Mucosa of rectum (tissue), 2 donors: ENCODE measurements around the gene ECM1.

Experiments used
- H3K27ac ChIP-seq, 2 donors: one replicate each; pipeline ENCODE4 v1.7.0; 2013; ENCODE audit warnings: inconsistent platforms in 2 of 2, low read depth in 2 of 2, low read length in 2 of 2
- H3K27me3 ChIP-seq, 2 donors: one replicate each; pipeline ENCODE4 v1.7.0; 2013; ENCODE audit warnings: low read length in 2 of 2; ENCODE audit not compliant: control insufficient read depth in 2 of 2, insufficient read depth in 2 of 2
- H3K36me3 ChIP-seq, 2 donors: one replicate each; pipeline ENCODE4 v1.7.0; 2013; ENCODE audit warnings: low read length in 2 of 2; ENCODE audit not compliant: control insufficient read depth in 2 of 2, insufficient read depth in 2 of 2
- H3K4me1 ChIP-seq, 2 donors: one replicate each; pipeline ENCODE4 v1.7.0; 2013; ENCODE audit warnings: low read length in 2 of 2, mild to moderate bottlenecking in 1 of 2; ENCODE audit not compliant: control insufficient read depth in 2 of 2, insufficient read depth in 2 of 2
- H3K4me3 ChIP-seq, 2 donors: one replicate each; pipeline ENCODE4 v1.7.0; 2013; ENCODE audit warnings: low read length in 2 of 2
- H3K9ac ChIP-seq, 2 donors: one replicate each; pipeline ENCODE4 v1.7.0; 2013; ENCODE audit warnings: low read length in 2 of 2, low read depth in 1 of 2, mild to moderate bottlenecking in 1 of 2
- H3K9me3 ChIP-seq, 2 donors: one replicate each; pipeline ENCODE4 v1.7.0; 2013; ENCODE audit warnings: low read length in 2 of 2; ENCODE audit not compliant: control insufficient read depth in 2 of 2
- donor health status: healthy.
- donor health status: Normal muscosa, but diverticular disease.

ECM1 gene

DNA sequence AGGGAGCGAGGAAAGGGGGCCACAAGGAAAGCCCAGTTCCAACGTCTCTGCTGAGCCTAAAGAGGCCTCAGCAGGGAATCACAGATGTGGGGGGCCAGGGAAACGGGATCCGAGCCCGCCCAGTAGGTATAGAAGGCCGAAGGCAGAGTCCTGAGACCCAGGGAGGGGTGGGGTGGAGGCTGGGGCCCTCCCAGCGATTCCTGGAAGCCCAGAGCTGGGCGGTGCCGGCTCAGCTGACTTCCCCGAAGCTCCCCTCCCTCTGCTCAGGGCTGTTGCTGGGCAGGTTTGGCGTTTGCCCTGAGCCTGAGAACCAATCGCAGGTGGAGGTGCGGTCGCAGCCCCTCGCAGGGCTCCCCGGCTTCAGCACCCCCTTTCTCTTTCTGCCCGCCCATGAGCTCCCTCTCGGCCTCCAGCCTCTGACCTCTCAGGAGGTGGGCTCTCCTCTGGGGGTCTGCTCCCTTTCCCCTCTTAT is 54.1 kb downstream of the ECM1 start:
- H3K4me1 ChIP-seq: peaks cover 59 to 61% of the 10 kb centered on the region in 2 donors
- no peaks in the 10 kb centered on the region for H3K27me3 ChIP-seq
- H3K9ac ChIP-seq: peak overlapping the region; percentile 87 to 100
- H3K4me3 ChIP-seq: peak overlapping the region; percentile 70 to 78
- no peaks in the 10 kb centered on the region for H3K36me3 ChIP-seq
- H3K9me3 ChIP-seq: no peaks in the 10 kb centered on the region
- peak overlapping the region; percentile 97 to 100 for H3K27ac ChIP-seq

DNA sequence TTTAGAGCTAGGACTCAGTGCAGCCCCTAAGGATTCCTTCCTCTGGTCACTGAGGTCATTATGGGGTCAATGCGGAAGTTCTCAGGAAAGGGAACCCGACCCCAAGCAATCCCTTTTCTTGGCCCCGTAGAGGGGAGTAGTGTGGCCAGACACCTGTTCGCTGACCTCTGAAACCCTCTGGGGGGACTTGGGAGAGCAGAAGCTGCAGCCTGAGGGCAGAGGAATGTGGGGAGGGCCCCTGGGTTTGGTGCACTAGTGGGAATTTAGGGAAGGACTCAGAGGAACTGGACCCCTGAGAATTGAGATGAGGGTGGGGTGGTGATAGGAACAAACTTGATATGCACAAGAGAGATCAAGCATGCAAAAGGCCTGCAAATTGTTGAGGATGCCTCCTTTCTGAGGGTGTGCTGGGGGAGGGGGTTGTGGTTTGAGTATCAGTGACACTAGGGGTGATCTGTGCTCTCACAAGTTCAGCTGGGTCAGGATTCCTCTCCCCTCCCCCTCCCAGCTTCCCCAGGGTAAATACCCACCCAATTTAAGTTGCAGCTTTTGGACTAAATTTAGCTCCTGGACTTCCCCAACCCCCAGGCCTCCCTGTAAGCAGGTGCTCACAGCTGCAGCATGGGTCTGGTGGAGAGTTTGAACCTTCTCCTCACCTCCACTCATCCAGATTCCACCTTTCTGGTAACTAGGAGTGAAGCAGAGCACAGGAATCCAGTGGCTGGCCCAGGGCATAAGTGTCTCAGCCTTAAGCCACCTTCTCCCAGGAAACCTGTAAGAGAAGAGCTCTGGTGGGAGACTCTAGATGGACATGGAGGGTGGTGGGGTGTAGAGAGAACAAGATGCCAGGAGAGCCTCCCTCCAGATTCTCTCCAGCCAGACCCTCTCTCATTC is 54.8 kb downstream of the ECM1 start:
- Histone ChIP-seq H3K9ac (peak overlapping the region; percentile 87 to 100), H3K27me3 (no peaks in the 10 kb centered on the region), H3K36me3 (no peaks in the 10 kb centered on the region), H3K4me1 (peaks cover 66 to 68% of the 10 kb centered on the region in 2 donors), H3K4me3 (peak overlapping the region; percentile 70 to 78), H3K27ac (peak overlapping the region; percentile 97 to 100), H3K9me3 (no peaks in the 10 kb centered on the region)
